ENCODE measurements around the gene IL34. TPM values are rescaled to one million over a fixed set of nuclear protein-coding genes. Genes with fewer than 3 reads are reported as not detected.

The IL34 gene
- total and polyA plus RNA-seq, 2 of the 13 experiments (the other 11 are each of a cell fraction or from before 2014, with no cell fraction given): 1.2 to 1.3 TPM

GRCh38 chr16:70684146-70685060 lies 38.0 kb downstream of the IL34 start (continued):
- peak; percentile 41 for TF ChIP-seq HNRNPLL (IDR thresholded peaks at IDR 0.05; ENCODE audit: low read depth, low read length, poor library complexity, severe bottlenecking)
- TF ChIP-seq GPBP1L1 (CRISPR knock-in tag; IDR thresholded peaks at IDR 0.05): no peak
- no peak for TF ChIP-seq U2AF2 (IDR thresholded peaks at IDR 0.05; ENCODE audit: low read depth, low read length)
- TF ChIP-seq DMAP1 (CRISPR knock-in tag; IDR thresholded peaks at IDR 0.05): no peak
- no peak for TF ChIP-seq FOSL1 (CRISPR knock-in tag; IDR thresholded peaks at IDR 0.05; ENCODE audit: borderline replicate concordance)
- no peak for TF ChIP-seq MEIS1 (CRISPR knock-in tag; IDR thresholded peaks at IDR 0.05; ENCODE audit: borderline replicate concordance)
- TF ChIP-seq NR2F6 (IDR thresholded peaks at IDR 0.05): no peak
- no peak for TF ChIP-seq NR2F6 (CRISPR knock-in tag; IDR thresholded peaks at IDR 0.05)
- no peak for TF ChIP-seq ARID4A (CRISPR knock-in tag; IDR thresholded peaks at IDR 0.05; ENCODE audit: borderline replicate concordance)
- TF ChIP-seq RFX1 (IDR thresholded peaks at IDR 0.05): no peak
- TF ChIP-seq ZNF781 (CRISPR knock-in tag; IDR thresholded peaks at IDR 0.05; ENCODE audit: borderline replicate concordance, not compliant biosample characterization): no peak
- TF ChIP-seq ZNF615 (CRISPR knock-in tag; IDR thresholded peaks at IDR 0.05; ENCODE audit: borderline replicate concordance): no peak
- peak; percentile 51 for TF ChIP-seq ZNF501 (CRISPR knock-in tag; IDR thresholded peaks at IDR 0.05)
- no peak for TF ChIP-seq ZNF143 (CRISPR knock-in tag; IDR thresholded peaks at IDR 0.05)
- TF ChIP-seq DPF2 (CRISPR knock-in tag; IDR thresholded peaks at IDR 0.05; ENCODE audit: borderline replicate concordance, low read depth): no peak
- TF ChIP-seq YEATS4 (CRISPR knock-in tag; IDR thresholded peaks at IDR 0.05; ENCODE audit: borderline replicate concordance): no peak
- TF ChIP-seq MED1 (CRISPR knock-in tag; IDR thresholded peaks at IDR 0.05): no peak
- no peak for TF ChIP-seq ZNF530 (CRISPR knock-in tag; IDR thresholded peaks at IDR 0.05; ENCODE audit: low read depth)
- no peak for TF ChIP-seq PCBP2 (optimal IDR thresholded peaks at IDR 0.05; ENCODE audit: low read depth, low read length, poor library complexity, severe bottlenecking)
- no peak for TF ChIP-seq ZKSCAN1 (IDR thresholded peaks at IDR 0.05; ENCODE audit: low read length)
- TF ChIP-seq TBP (CRISPR knock-in tag; IDR thresholded peaks at IDR 0.05): no peak
- TF ChIP-seq NFATC3 (CRISPR knock-in tag; IDR thresholded peaks at IDR 0.05): no peak
- 0 out of 2 replicates have a peak, but pooled peaks have one; percentile 16 for TF ChIP-seq HOXA3 (CRISPR knock-in tag; IDR thresholded peaks at IDR 0.05)
- no peak for TF ChIP-seq JUNB (CRISPR knock-in tag; IDR thresholded peaks at IDR 0.05; ENCODE audit: borderline replicate concordance)
